Tibial artery (tissue), 4 donors: ENCODE measurements around the gene P2RX3.

Experiments
- DNase-seq, 2 donors: peaks; one replicate each; pipeline ENCODE4 v3.0.0-alpha.2; 2019
- H3K27ac ChIP-seq, 2 donors: fragments of 200-600 bp; sonication (generic) in 1 of 2; 1 replicate in 1 of 2; 2 replicates in 1 of 2; pipeline ENCODE4 v1.5.1; 2018 to 2019; ENCODE audit warnings: mild to moderate bottlenecking in 1 of 2
- H3K27me3 ChIP-seq, 2 donors: fragments of 200-600 bp; sonication (generic) in 1 of 2; one replicate each; pipeline versions ENCODE4 v1.5.1 to v1.6.0; 2016 to 2019
- H3K36me3 ChIP-seq, 3 donors: fragments of 200-600 bp; sonication (generic) in 2 of 3; one replicate each; pipeline ENCODE4 v1.5.1; 2016 to 2019; ENCODE audit warnings: mild to moderate bottlenecking in 2 of 3
- H3K4me1 ChIP-seq, 4 donors: fragments of 200-600 bp; sonication (generic) in 2 of 4; 1 replicate in 3 of 4; 2 replicates in 1 of 4; pipeline ENCODE4 v1.5.1; 2016 to 2019
- H3K4me3 ChIP-seq, 2 donors: fragments of 200-600 bp; sonication (generic) in 1 of 2; 1 replicate in 1 of 2; 2 replicates in 1 of 2; pipeline ENCODE4 v1.5.1; 2018 to 2019; ENCODE audit warnings: mild to moderate bottlenecking in 2 of 2
- H3K9me3 ChIP-seq, 3 donors: fragments of 200-600 bp; sonication (generic) in 1 of 3; one replicate each; pipeline ENCODE4 v1.5.1; 2016 to 2019
- intact Hi-C: fragments of 100-400 bp; cut with DNase I; formaldehyde crosslinking; loops from one replicate; pipeline ENCODE4 v1.15.0; 2023; ENCODE audit warnings: low total_unique reads
- TF ChIP-seq, protein P1 (sequence below), 2 experiments: fragments of 200-600 bp in 1 of 2; fragments of 450-650 bp in 1 of 2; IDR thresholded peaks; one replicate each; pipeline ENCODE4 v1.5.1; 2017 to 2019; ENCODE audit warnings: antibody characterized with exemption in 2 of 2, mild to moderate bottlenecking in 1 of 2, moderate library complexity in 1 of 2

Gene P2RX3

GRCh38 chr11:57303280-57303989 is 34.7 kb upstream of the P2RX3 start:
- Histone ChIP-seq H3K27ac (no peak overlapping the region), H3K4me1 (peaks cover 0 to 46% (median 38%) of the 10 kb centered on the region in 4 donors), H3K27me3 (no peaks in the 10 kb centered on the region), H3K36me3 (peaks cover 60 to 92% (median 80%) of the 10 kb centered on the region in 3 donors), H3K4me3 (no peak overlapping the region), H3K9me3 (peaks cover 3 to 16% (median 8%) of the 10 kb centered on the region in 3 donors)
- TF ChIP-seq, protein P1, sequence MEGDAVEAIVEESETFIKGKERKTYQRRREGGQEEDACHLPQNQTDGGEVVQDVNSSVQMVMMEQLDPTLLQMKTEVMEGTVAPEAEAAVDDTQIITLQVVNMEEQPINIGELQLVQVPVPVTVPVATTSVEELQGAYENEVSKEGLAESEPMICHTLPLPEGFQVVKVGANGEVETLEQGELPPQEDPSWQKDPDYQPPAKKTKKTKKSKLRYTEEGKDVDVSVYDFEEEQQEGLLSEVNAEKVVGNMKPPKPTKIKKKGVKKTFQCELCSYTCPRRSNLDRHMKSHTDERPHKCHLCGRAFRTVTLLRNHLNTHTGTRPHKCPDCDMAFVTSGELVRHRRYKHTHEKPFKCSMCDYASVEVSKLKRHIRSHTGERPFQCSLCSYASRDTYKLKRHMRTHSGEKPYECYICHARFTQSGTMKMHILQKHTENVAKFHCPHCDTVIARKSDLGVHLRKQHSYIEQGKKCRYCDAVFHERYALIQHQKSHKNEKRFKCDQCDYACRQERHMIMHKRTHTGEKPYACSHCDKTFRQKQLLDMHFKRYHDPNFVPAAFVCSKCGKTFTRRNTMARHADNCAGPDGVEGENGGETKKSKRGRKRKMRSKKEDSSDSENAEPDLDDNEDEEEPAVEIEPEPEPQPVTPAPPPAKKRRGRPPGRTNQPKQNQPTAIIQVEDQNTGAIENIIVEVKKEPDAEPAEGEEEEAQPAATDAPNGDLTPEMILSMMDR (IDR thresholded peaks at IDR 0.05): no peak
- DNase-seq: peak in 1 of 2 donors; percentile 52
- intact Hi-C loops: no loop called here

DNA sequence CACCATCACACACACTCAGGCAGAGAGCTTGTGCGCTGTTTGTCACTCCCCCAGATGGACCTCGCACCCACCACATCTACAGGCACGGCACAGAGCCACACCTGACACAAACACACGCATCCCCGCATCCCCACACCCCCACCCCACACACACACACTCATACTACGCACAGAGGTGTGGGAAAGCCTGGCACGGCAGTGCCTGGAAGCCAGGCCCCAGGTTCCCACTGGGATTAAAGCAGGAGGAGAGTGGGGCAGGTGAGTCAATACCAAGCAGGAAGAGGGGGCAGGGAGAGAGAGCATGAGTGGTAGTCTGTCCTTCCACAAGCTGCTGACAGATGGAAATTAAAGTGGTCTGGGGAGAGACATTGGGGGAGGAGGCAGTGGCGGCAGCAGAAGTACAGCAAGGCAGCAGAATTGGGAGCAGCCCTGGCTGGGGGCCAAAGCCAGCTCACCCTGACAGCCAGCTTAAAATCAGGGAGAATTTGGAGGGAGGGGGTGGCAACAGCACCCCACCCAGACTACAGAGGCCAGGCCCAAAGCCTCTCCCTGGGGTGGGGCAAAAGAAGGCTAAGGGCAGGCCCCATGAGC is 34.1 kb upstream of the P2RX3 start:
- no peak overlapping the region for H3K4me3 ChIP-seq
- peaks cover 56 to 92% (median 80%) of the 10 kb centered on the region in 3 donors for H3K36me3 ChIP-seq
- DNase-seq: no peak
- peaks cover 2 to 16% (median 5%) of the 10 kb centered on the region in 3 donors for H3K9me3 ChIP-seq
- H3K4me1 ChIP-seq: peaks cover 0 to 53% (median 42%) of the 10 kb centered on the region in 4 donors
- TF ChIP-seq, protein P1 (IDR thresholded peaks at IDR 0.05): no peak
- no peaks in the 10 kb centered on the region for H3K27me3 ChIP-seq
- intact Hi-C loops: no loop called here
- no peak overlapping the region for H3K27ac ChIP-seq

DNA sequence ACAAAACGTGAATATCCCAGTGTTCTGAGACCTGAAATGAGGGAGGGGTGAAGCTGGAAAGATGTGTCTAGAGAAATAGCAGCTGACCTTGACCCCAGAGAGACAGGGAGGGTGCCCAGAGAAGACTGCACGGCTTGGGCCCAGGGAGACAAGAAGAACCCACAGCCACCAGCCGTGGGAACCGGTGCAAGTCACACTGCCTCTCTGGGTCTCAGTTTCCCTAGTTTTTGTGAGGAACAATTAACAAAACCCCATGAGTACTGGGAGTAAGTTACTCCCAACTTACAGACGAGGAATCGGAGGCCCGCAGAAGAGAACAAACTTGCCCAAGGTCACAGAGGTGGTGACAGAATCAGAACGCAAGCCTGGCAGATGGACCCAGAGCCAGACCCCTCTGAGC is 32.6 kb upstream of the P2RX3 start:
- TF ChIP-seq, protein P1 (IDR thresholded peaks at IDR 0.05): no peak
- H3K27ac ChIP-seq: no peak overlapping the region
- H3K27me3 ChIP-seq: no peaks in the 10 kb centered on the region
- H3K4me1 ChIP-seq: peaks cover 0 to 67% (median 56%) of the 10 kb centered on the region in 4 donors
- no peak overlapping the region for H3K4me3 ChIP-seq
- H3K36me3 ChIP-seq: peaks cover 48 to 91% (median 79%) of the 10 kb centered on the region in 3 donors
- H3K9me3 ChIP-seq: peaks cover 0 to 3% (median 0%) of the 10 kb centered on the region in 3 donors
- intact Hi-C loops: no loop called here
- no peak for DNase-seq

GRCh38 chr11:57306161-57306876 is 31.8 kb upstream of the P2RX3 start:
- no peak for DNase-seq
- H3K27ac ChIP-seq: no peak overlapping the region
- H3K4me1 ChIP-seq: peaks cover 0 to 72% (median 63%) of the 10 kb centered on the region in 4 donors

DNA sequence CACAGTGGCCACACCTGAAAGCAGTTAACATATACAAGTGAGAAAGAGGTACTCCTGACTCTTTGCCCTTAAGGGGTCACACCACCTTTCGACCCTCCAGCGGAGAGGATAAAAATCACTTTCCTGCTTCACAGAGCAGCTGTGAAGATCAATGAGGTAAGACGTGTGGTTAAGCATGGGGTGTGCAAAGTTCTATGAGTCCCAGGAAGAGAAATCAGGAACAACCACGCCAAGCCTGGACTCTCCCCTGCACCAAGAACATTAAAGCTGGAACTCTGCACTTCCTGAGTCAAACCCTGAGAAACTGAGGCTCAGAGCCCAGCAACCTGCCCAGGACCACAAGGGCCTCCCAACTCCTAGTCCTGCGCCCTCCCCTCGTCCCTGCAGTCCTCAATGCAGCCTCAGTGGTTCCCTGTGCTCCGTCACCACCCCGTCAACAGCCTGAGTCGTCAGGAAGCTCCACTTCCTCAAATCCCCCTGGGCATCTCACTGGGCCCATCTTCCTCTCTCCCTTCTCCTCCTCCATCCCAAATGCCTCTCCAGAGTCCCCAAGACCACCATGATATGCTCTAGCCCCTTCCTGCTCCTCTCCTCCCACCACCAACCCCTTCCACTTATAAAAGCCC is 31.1 kb upstream of the P2RX3 start:
- Histone ChIP-seq H3K4me1 (peaks cover 0 to 78% (median 68%) of the 10 kb centered on the region in 4 donors), H3K36me3 (peaks cover 33 to 75% (median 64%) of the 10 kb centered on the region in 3 donors), H3K9me3 (no peaks in the 10 kb centered on the region), H3K27ac (no peak overlapping the region), H3K27me3 (no peaks in the 10 kb centered on the region), H3K4me3 (no peak overlapping the region)
- DNase-seq: no peak
- TF ChIP-seq, protein P1 (IDR thresholded peaks at IDR 0.05): no peak
- intact Hi-C loops: no loop called here

More at GRCh38 chr11:57306161-57306876, 31.8 kb upstream of the P2RX3 start:
- Histone ChIP-seq H3K27me3 (no peaks in the 10 kb centered on the region), H3K4me3 (no peak overlapping the region), H3K36me3 (peaks cover 40 to 83% (median 71%) of the 10 kb centered on the region in 3 donors), H3K9me3 (no peaks in the 10 kb centered on the region)
- intact Hi-C loops: no loop called here
- TF ChIP-seq, protein P1 (IDR thresholded peaks at IDR 0.05): no peak
